Left colon (tissue), 2 donors: ENCODE measurements around the gene USP7. TPM values are rescaled to one million over a fixed set of nuclear protein-coding genes. Genes with fewer than 3 reads are reported as not detected.
"Not testable (repeated sequence)": the region's sequence is repeated elsewhere in the genome, so short reads cannot be mapped to it uniquely, and the experiment has no call there.

Experiments
- ATAC-seq: fragments of 200-7000 bp; cut with Tn5 transposase; one replicate; pipeline ENCODE4 v1.9.1; 2020; ENCODE audit warnings: mild to moderate bottlenecking, moderate library complexity
- DNase-seq, 2 donors: peaks; one replicate each; pipeline ENCODE4 v3.0.0-alpha.2; 2020
- intact Hi-C, 2 donors: fragments of 100-400 bp; cut with DNase I in 1 of 2; cut with micrococcal nuclease in 1 of 2; formaldehyde crosslinking; loops; one replicate each; pipeline versions ENCODE4 v1.11.2 to v1.14.0; 2022; cut with DNase I, micrococcal nuclease
- total RNA-seq, 2 donors: library from RNA; stranded (reverse); fragmentation: NEBNext Ultra II Directional; extraction: Animal tissue kit (Norgen Biotek cat#: 25700); gene quantifications; one replicate each; pipeline ENCODE4 v1.2.1, GENCODE V29; 2021
- donor health status: DM: no; HTN: no; CAD: no.
- donor health status: DM: yes; HTN: yes; CAD: no.

The USP7 gene
- total RNA-seq, 2 donors from 2014 or later: 119 to 123 TPM

- no peak for DNase-seq
- intact Hi-C loops: no loop called here
- no peak for ATAC-seq
These were observed 90.5 kb downstream of the USP7 start for GRCh38 chr16:8872967-8873865.

- ATAC-seq: no peak
- no peak for DNase-seq
- intact Hi-C loops: no loop called here
These were observed 91.6 kb downstream of the USP7 start for GRCh38 chr16:8872071-8872470.

- DNase-seq, ATAC-seq: not testable (repeated sequence)
- intact Hi-C loops: loop anchor here in 1 of 2 donors (5.0 kb wide), 1 partner anchor 227 kb away; no protein-coding TSS in a partner anchor
These were observed 93.8 kb downstream of the USP7 start for GRCh38 chr16:8869988-8870241.

- intact Hi-C loops: loop anchor here in 1 of 2 donors (5.0 kb wide), 1 partner anchor 228 kb away; no protein-coding TSS in a partner anchor
- ATAC-seq (no peak), DNase-seq (no peak)
These were observed 94.3 kb downstream of the USP7 start for GRCh38 chr16:8869212-8869987.

GRCh38 chr16:8868416-8869211 lies 95.1 kb downstream of the USP7 start, which contains the start of gene CARHSP1:
Gene CARHSP1, minus strand, starts transcription at chr16:8869006. Its CDS starts 9,678 bp downstream, at chr16:8859328.
- ATAC-seq (peak; percentile 81), DNase-seq (peak; percentile 88 to 89)
- intact Hi-C loops: loop anchor here in 1 of 2 donors (5.0 kb wide), 1 partner anchor 229 kb away; no protein-coding TSS in a partner anchor

GRCh38 chr16:8867932-8868415 lies 95.7 kb downstream of the USP7 start:
- ATAC-seq (no peak), DNase-seq (no peak)
- intact Hi-C loops: loop anchor here in 1 of 2 donors (5.0 kb wide), 1 partner anchor 229 kb away; no protein-coding TSS in a partner anchor

GRCh38 chr16:8867216-8867931 lies 96.3 kb downstream of the USP7 start:
- ATAC-seq (no peak), DNase-seq (peak; percentile 73 to 81)
- intact Hi-C loops: loop anchor here in 1 of 2 donors (5.0 kb wide), 1 partner anchor 230 kb away; no protein-coding TSS in a partner anchor

GRCh38 chr16:8866884-8867215 lies 96.9 kb downstream of the USP7 start:
- DNase-seq: no peak
- no peak for ATAC-seq
- intact Hi-C loops: loop anchor here in 1 of 2 donors (5.0 kb wide), 1 partner anchor 230 kb away; no protein-coding TSS in a partner anchor

- peak; percentile 3 for ATAC-seq
- intact Hi-C loops: loop anchor here in 1 of 2 donors (5.0 kb wide), 1 partner anchor 231 kb away; no protein-coding TSS in a partner anchor
- peak; percentile 58 to 60 for DNase-seq
These were observed 97.4 kb downstream of the USP7 start for GRCh38 chr16:8866118-8866883.

GRCh38 chr16:8865145-8865882 lies 98.4 kb downstream of the USP7 start:
- intact Hi-C loops: loop anchor here in 1 of 2 donors (5.0 kb wide), 1 partner anchor 232 kb away; no protein-coding TSS in a partner anchor
- no peak for DNase-seq
- no peak for ATAC-seq

GRCh38 chr16:8864480-8865110 lies 99.1 kb downstream of the USP7 start:
- no peak for ATAC-seq
- intact Hi-C loops: loop anchor here in 1 of 2 donors (5.0 kb wide), 1 partner anchor 233 kb away; no protein-coding TSS in a partner anchor
- DNase-seq: no peak

- DNase-seq (peak; percentile 69), ATAC-seq (peak; percentile 56)
- intact Hi-C loops: no loop called here
These were observed 99.9 kb downstream of the USP7 start for GRCh38 chr16:8863594-8864424.

- intact Hi-C loops: no loop called here
These were observed 101.2 kb downstream of the USP7 start for GRCh38 chr16:8862309-8863130.

GRCh38 chr16:8861563-8862308 lies 102.0 kb downstream of the USP7 start:
- DNase-seq (no peak), ATAC-seq (no peak)
- intact Hi-C loops: no loop called here

More at GRCh38 chr16:8862309-8863130, 101.2 kb downstream of the USP7 start:
- DNase-seq (no peak), ATAC-seq (no peak)
